ENCODE measurements around the gene C1QTNF1.

The C1QTNF1 gene

DNA sequence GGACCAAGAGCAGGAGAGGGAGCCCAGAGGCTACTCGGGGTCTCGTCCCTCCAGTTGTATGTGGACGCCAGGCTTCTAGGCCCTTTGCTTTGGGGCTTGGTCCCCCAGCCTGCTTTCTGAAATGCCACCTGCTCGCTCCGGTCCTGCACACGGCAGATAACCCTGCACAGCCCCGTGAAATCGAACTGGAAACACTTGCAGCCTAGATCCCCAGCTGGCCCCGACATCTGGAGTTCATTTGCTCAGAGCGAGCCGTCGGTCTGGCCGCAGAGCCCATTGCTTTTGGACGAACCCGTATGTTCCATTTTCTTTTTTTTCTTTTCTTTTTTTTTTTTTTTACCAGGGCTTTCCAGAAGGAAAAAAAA lies 22.9 kb downstream of the C1QTNF1 start:
- DNase-seq (ENCODE audit: low read depth in 1 of 2, low spot score in 1 of 2): no peak
- no peak overlapping the region for H3K27ac ChIP-seq (replicated peaks)
- H3K4me3 ChIP-seq (replicated peaks; ENCODE audit: insufficient read depth, low read length): no peak overlapping the region
- no peaks in the 10 kb centered on the region for H3K27me3 ChIP-seq (ENCODE audit: insufficient read depth, poor library complexity, severe bottlenecking)
- no peak for TF ChIP-seq SPI1 (IDR thresholded peaks at IDR 0.05; ENCODE audit: borderline replicate concordance, low read depth)
- no peak for TF ChIP-seq GABPA (IDR thresholded peaks at IDR 0.05; ENCODE audit: low read depth)
- no peak for TF ChIP-seq REST (IDR thresholded peaks at IDR 0.05; ENCODE audit: insufficient replicate concordance, low read depth)
- TF ChIP-seq POLR2AphosphoS5 (IDR thresholded peaks at IDR 0.05; ENCODE audit: low read depth): no peak
- no peak for TF ChIP-seq CTCF (IDR thresholded peaks at IDR 0.05; ENCODE audit: insufficient read depth, low read length)

GRCh38 chr17:79047291-79047920 lies 23.4 kb downstream of the C1QTNF1 start:
- Histone ChIP-seq H3K4me3 (replicated peaks; ENCODE audit: insufficient read depth, low read length) (no peak overlapping the region), H3K27me3 (ENCODE audit: insufficient read depth, poor library complexity, severe bottlenecking) (no peaks in the 10 kb centered on the region), H3K27ac (replicated peaks) (no peak overlapping the region)
- TF ChIP-seq GABPA (IDR thresholded peaks at IDR 0.05; ENCODE audit: low read depth): no peak
- TF ChIP-seq CTCF (IDR thresholded peaks at IDR 0.05; ENCODE audit: insufficient read depth, low read length): no peak
- no peak for TF ChIP-seq SPI1 (IDR thresholded peaks at IDR 0.05; ENCODE audit: borderline replicate concordance, low read depth)
- TF ChIP-seq POLR2AphosphoS5 (IDR thresholded peaks at IDR 0.05; ENCODE audit: low read depth): no peak
- TF ChIP-seq REST (IDR thresholded peaks at IDR 0.05; ENCODE audit: insufficient replicate concordance, low read depth): no peak
- no peak for DNase-seq (ENCODE audit: low read depth in 1 of 2, low spot score in 1 of 2)

DNA sequence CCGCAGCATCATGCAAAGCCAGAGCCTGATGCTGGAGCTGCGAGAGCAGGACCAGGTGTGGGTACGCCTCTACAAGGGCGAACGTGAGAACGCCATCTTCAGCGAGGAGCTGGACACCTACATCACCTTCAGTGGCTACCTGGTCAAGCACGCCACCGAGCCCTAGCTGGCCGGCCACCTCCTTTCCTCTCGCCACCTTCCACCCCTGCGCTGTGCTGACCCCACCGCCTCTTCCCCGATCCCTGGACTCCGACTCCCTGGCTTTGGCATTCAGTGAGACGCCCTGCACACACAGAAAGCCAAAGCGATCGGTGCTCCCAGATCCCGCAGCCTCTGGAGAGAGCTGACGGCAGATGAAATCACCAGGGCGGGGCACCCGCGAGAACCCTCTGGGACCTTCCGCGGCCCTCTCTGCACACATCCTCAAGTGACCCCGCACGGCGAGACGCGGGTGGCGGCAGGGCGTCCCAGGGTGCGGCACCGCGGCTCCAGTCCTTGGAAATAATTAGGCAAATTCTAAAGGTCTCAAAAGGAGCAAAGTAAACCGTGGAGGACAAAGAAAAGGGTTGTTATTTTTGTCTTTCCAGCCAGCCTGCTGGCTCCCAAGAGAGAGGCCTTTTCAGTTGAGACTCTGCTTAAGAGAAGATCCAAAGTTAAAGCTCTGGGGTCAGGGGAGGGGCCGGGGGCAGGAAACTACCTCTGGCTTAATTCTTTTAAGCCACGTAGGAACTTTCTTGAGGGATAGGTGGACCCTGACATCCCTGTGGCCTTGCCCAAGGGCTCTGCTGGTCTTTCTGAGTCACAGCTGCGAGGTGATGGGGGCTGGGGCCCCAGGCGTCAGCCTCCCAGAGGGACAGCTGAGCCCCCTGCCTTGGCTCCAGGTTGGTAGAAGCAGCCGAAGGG lies 24.2 kb downstream of the C1QTNF1 start:
- Histone ChIP-seq H3K4me3 (replicated peaks; ENCODE audit: insufficient read depth, low read length) (no peak overlapping the region), H3K27ac (replicated peaks) (no peak overlapping the region), H3K27me3 (ENCODE audit: insufficient read depth, poor library complexity, severe bottlenecking) (no peaks in the 10 kb centered on the region)
- no peak for DNase-seq (ENCODE audit: low read depth in 1 of 2, low spot score in 1 of 2)
- no peak for TF ChIP-seq POLR2AphosphoS5 (IDR thresholded peaks at IDR 0.05; ENCODE audit: low read depth)
- TF ChIP-seq REST (IDR thresholded peaks at IDR 0.05; ENCODE audit: insufficient replicate concordance, low read depth): no peak
- TF ChIP-seq SPI1 (IDR thresholded peaks at IDR 0.05; ENCODE audit: borderline replicate concordance, low read depth): no peak
- TF ChIP-seq GABPA (IDR thresholded peaks at IDR 0.05; ENCODE audit: low read depth): no peak
- TF ChIP-seq CTCF (IDR thresholded peaks at IDR 0.05; ENCODE audit: insufficient read depth, low read length): no peak
